ENCODE data around the gene CPLX4. TPM values are rescaled to one million over a fixed set of nuclear protein-coding genes. Genes with fewer than 3 reads are reported as not detected.
"Not testable (repeated sequence)": the region's sequence is repeated elsewhere in the genome, so short reads cannot be mapped to it uniquely, and the experiment has no call there.

Gene CPLX4
- total RNA-seq, 1 donor from 2014 or later = not detected

DNA sequence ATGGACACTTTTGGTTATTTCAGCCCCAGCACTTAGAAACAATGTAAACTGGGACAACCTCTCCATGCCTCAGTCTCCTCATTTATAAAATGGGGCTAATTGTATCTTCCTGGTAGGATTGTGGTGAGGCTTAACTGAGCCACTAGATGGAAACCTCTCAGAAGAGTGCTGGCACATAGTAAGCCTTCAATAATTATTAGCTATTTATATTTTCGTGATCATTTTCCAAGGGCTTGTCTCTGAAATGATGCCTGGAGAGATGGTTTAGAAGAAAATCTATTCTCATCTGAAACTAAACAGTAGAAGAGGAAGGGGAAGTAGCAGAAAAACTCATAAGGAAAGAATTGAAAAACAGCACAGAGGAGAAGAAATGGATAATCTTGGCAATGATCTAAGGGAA lies 52.0 kb downstream of the CPLX4 start:
- H3K36me3 Mint-ChIP-seq (ENCODE audit: low read depth) = no peaks in the 10 kb centered on the region
- no peak for DNase-seq (ENCODE audit: low spot score)
- peaks cover 13% of the 10 kb centered on the region for H3K4me1 Mint-ChIP-seq (ENCODE audit: low read depth)
- H3K4me3 Mint-ChIP-seq = peak overlapping the region; percentile 8
- peaks cover 77% of the 10 kb centered on the region for H3K27me3 Mint-ChIP-seq (ENCODE audit: insufficient read depth)
- intact Hi-C loops (cut with micrococcal nuclease) = loop anchor here (5.0 kb wide), 1 partner anchor 129 kb away; the partner anchor contains the start of gene SEC11C
- H3K9me3 Mint-ChIP-seq = no peaks in the 10 kb centered on the region
- no peak overlapping the region for H3K27ac Mint-ChIP-seq

GRCh38 chr18:59265974-59266369 lies 52.5 kb downstream of the CPLX4 start:
- DNase-seq (ENCODE audit: low spot score) = no peak
- H3K27ac Mint-ChIP-seq = no peak overlapping the region
- peaks cover 73% of the 10 kb centered on the region for H3K27me3 Mint-ChIP-seq (ENCODE audit: insufficient read depth)
- intact Hi-C loops (cut with micrococcal nuclease) = loop anchor here (1.0 to 5.0 kb wide), 3 partner anchors 7 to 129 kb away; partner anchors contain the start of genes LMAN1, RAX and SEC11C
- peaks cover 13% of the 10 kb centered on the region for H3K4me1 Mint-ChIP-seq (ENCODE audit: low read depth)
- peak overlapping the region; percentile 54 for H3K4me3 Mint-ChIP-seq
- H3K9me3 Mint-ChIP-seq = no peaks in the 10 kb centered on the region
- no peaks in the 10 kb centered on the region for H3K36me3 Mint-ChIP-seq (ENCODE audit: low read depth)

DNA sequence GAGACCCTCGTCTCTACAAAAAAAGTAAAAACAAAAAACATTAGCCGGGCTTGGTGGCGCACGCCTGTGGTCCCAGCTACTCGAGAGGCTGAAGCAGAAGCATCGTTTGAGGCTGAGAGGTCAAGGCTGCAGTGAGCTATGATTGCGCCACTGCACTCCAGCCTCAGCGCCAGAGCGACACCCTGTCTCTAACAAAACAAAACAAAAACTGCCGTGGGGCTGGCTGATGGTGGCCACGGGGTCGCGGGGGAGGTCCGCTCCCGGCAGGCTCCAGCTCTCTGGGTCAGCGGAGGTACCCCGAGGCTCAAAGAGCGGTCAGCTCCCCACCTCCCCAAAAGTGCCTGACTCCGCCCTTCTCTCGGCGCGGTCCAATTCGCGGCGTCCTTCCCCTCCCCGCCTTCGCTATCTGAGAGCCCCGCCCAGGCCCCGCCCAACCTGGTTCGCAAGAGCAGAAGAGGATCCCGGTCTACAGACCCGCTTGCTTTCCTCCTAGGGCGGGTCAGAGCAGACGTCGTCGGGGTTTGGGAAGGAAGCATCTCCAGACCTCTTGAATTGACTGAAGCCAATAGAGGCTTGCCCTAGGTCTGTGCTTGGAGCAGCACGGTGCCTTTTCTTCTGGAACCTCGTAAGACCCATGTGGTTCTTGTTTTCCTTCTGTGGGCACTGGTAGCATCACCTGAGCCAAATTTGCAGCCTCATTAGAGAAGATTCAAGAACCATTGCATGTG lies 53.0 kb downstream of the CPLX4 start:
- H3K4me3 Mint-ChIP-seq = peak overlapping the region; percentile 54
- no peaks in the 10 kb centered on the region for H3K36me3 Mint-ChIP-seq (ENCODE audit: low read depth)
- intact Hi-C loops (cut with micrococcal nuclease) = loop anchor here (1.0 to 5.0 kb wide), 3 partner anchors 8 to 128 kb away; partner anchors contain the start of genes LMAN1, RAX and SEC11C
- DNase-seq (ENCODE audit: low spot score) = peak; percentile 22
- H3K27ac Mint-ChIP-seq = no peak overlapping the region
- no peaks in the 10 kb centered on the region for H3K9me3 Mint-ChIP-seq
- peaks cover 72% of the 10 kb centered on the region for H3K27me3 Mint-ChIP-seq (ENCODE audit: insufficient read depth)
- H3K4me1 Mint-ChIP-seq (ENCODE audit: low read depth) = peaks cover 13% of the 10 kb centered on the region

- DNase-seq (ENCODE audit: low spot score) = no peak
- Mint-ChIP-seq H3K4me1 (ENCODE audit: low read depth) (peaks cover 11% of the 10 kb centered on the region), H3K4me3 (peak overlapping the region; percentile 54), H3K9me3 (no peaks in the 10 kb centered on the region), H3K36me3 (ENCODE audit: low read depth) (no peaks in the 10 kb centered on the region), H3K27me3 (ENCODE audit: insufficient read depth) (peaks cover 69% of the 10 kb centered on the region), H3K27ac (no peak overlapping the region)
- intact Hi-C loops (cut with micrococcal nuclease) = loop anchor here (1.0 to 5.0 kb wide), 3 partner anchors 9 to 127 kb away; partner anchors contain the start of genes LMAN1, RAX and SEC11C
Observed at GRCh38 chr18:59264651-59265245, 53.7 kb downstream of the CPLX4 start.

- DNase-seq (ENCODE audit: low spot score) = no peak
- Mint-ChIP-seq H3K4me1 (ENCODE audit: low read depth) (peaks cover 7% of the 10 kb centered on the region), H3K4me3 (no peak overlapping the region), H3K9me3 (no peaks in the 10 kb centered on the region), H3K36me3 (ENCODE audit: low read depth) (no peaks in the 10 kb centered on the region), H3K27me3 (ENCODE audit: insufficient read depth) (peaks cover 64% of the 10 kb centered on the region), H3K27ac (no peak overlapping the region)
- intact Hi-C loops (cut with micrococcal nuclease) = loop anchor here (2.0 kb wide), 1 partner anchor 95 kb away; the partner anchor contains the start of gene LMAN1
Observed at GRCh38 chr18:59264121-59264571, 54.3 kb downstream of the CPLX4 start.

DNA sequence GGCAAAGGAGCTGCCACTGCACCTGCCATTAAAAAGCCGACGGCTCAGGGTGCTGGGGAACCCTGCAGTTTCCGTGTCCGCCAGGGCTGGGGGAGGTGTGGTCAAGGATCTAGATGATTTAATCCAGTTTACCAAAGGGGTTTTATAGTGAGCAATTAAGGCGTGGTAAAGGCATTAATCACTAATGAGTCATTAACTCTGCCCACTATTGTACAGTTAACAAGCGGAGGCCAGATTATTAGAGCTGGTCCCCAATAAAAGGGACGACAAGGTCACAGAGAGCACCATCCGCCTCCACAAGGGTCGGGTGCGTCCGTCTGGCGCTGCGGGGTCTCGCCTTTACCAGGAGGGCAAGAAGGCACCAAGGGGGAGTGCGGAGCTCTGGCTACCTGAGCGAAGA lies 54.8 kb downstream of the CPLX4 start:
- Mint-ChIP-seq H3K4me3 (peak overlapping the region; percentile 24), H3K27ac (no peak overlapping the region), H3K9me3 (no peaks in the 10 kb centered on the region), H3K36me3 (ENCODE audit: low read depth) (peaks cover 1% of the 10 kb centered on the region), H3K4me1 (ENCODE audit: low read depth) (peaks cover 7% of the 10 kb centered on the region), H3K27me3 (ENCODE audit: insufficient read depth) (peaks cover 64% of the 10 kb centered on the region)
- DNase-seq (ENCODE audit: low spot score) = no peak
- intact Hi-C loops (cut with micrococcal nuclease) = loop anchor here (2.0 kb wide), 1 partner anchor 95 kb away; the partner anchor contains the start of gene LMAN1

DNA sequence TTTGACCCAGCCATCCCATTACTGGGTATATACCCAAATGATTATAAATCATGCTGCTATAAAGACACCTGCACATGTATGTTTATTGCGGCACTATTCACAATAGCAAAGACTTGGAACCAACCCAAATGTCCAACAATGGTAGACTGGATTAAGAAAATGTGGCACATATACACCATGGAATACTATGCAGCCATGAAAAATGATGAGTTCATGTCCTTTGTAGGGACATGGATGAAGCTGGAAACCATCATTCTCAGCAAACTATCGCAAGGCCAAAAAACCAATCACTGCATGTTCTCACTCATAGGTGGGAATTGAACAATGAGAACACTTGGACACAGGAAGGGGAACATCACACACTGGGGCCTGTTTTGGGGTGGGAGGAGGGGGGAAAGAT lies 56.2 kb downstream of the CPLX4 start:
- H3K4me3 Mint-ChIP-seq; H3K36me3 Mint-ChIP-seq (ENCODE audit: low read depth); H3K27ac Mint-ChIP-seq; H3K4me1 Mint-ChIP-seq (ENCODE audit: low read depth); H3K9me3 Mint-ChIP-seq; DNase-seq (ENCODE audit: low spot score); intact Hi-C loops (cut with micrococcal nuclease): not testable (repeated sequence)
- peaks cover 51% of the 10 kb centered on the region for H3K27me3 Mint-ChIP-seq (ENCODE audit: insufficient read depth)

DNA sequence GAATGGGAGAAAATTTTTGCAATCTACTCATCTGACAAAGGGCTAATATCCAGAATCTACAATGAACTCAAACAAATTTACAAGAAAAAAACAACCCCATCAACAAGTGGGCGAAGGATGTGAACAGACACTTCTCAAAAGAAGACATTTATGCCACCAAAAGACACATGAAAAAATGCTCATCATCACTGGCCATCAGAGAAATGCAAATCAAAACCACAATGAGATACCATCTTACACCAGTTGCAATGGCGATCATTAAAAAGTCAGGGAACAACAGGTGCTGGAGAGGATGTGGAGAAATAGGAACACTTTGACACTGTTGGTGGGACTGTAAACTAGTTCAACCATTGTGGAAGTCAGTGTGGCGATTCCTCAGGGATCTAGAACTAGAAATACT lies 56.6 kb downstream of the CPLX4 start:
- H3K27me3 Mint-ChIP-seq (ENCODE audit: insufficient read depth) = peaks cover 47% of the 10 kb centered on the region
- H3K27ac Mint-ChIP-seq; DNase-seq (ENCODE audit: low spot score); H3K36me3 Mint-ChIP-seq (ENCODE audit: low read depth); H3K4me3 Mint-ChIP-seq; intact Hi-C loops (cut with micrococcal nuclease); H3K4me1 Mint-ChIP-seq (ENCODE audit: low read depth); H3K9me3 Mint-ChIP-seq: not testable (repeated sequence)

DNA sequence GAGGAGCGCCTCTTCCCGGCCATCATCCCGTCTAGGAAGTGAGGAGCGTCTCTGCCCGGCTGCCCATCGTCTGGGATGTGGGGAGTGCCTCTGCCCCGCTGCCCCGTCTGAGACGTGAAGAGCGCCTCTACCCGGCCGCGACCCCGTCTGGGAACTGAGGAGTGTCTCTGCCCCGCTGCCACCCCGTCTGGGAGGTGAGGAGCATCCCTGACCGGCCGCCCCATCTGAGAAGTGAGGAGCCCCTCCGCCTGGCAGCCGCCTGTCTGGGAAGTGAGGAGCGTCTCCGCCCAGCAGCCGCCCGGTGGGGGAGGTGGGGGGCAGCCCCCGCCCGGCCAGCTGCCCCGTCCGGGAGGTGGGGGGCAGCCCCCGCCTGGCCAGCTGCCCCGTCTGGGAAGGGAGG lies 63.0 kb downstream of the CPLX4 start:
- H3K9me3 Mint-ChIP-seq; intact Hi-C loops (cut with micrococcal nuclease); DNase-seq (ENCODE audit: low spot score); H3K4me3 Mint-ChIP-seq; H3K36me3 Mint-ChIP-seq (ENCODE audit: low read depth); H3K27ac Mint-ChIP-seq; H3K4me1 Mint-ChIP-seq (ENCODE audit: low read depth): not testable (repeated sequence)
- H3K27me3 Mint-ChIP-seq (ENCODE audit: insufficient read depth) = peaks cover 19% of the 10 kb centered on the region

DNA sequence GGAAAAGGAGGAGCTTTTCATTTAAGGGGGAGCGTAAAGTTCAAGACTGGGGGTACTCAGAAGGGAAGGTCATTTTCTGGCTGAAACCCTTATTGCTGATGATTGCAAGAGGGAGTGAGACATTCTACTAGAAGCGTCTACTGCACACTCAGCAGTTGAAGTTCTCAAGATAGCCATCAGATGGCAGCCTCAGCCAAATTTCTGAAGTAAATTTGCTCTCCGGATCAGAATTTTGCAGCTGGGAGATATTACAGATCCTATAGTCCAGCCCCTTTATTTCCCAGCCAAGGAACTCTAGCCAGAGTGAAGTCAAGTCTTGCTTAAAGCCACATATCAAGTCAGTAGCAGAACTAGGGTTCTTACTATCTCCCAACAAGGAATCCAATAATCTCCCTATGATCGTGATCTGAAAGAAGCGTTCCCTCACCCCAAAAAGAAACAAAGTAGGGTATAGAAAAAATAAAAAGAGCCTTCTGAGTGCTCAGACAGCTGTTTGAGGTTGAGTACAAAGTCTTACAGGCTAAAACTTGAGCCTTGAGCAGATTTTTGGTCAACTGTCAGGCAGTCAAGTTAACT lies 69.2 kb downstream of the CPLX4 start:
- Mint-ChIP-seq H3K4me1 (ENCODE audit: low read depth) (no peaks in the 10 kb centered on the region), H3K27ac (no peak overlapping the region), H3K4me3 (no peak overlapping the region), H3K9me3 (no peaks in the 10 kb centered on the region), H3K36me3 (ENCODE audit: low read depth) (no peaks in the 10 kb centered on the region), H3K27me3 (ENCODE audit: insufficient read depth) (peaks cover 50% of the 10 kb centered on the region)
- no peak for DNase-seq (ENCODE audit: low spot score)
- intact Hi-C loops (cut with micrococcal nuclease) = loop anchor here (1.0 to 2.0 kb wide), 2 partner anchors 59 to 154 kb away; no protein-coding TSS in a partner anchor

DNA sequence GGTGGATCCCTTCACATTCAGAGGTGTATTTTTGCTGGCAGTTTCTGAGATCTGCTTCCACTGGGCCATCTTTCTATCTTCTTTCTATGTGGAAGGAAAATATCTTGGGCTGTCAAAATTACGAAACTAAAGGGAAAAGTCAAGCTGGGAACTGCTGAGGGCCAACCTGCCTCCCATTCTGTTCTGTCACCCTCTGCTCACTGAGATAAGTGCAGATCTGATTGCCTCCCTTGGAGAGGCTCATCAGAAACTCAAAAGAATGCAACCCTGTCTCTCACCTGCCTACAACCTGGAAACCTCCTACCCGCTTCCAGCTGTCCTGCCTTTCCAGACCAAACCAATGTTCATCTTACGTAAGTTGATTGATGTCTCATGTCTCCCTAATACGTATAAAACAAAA lies 71.7 kb downstream of the CPLX4 start:
- no peaks in the 10 kb centered on the region for H3K36me3 Mint-ChIP-seq (ENCODE audit: low read depth)
- H3K9me3 Mint-ChIP-seq = no peaks in the 10 kb centered on the region
- no peaks in the 10 kb centered on the region for H3K4me1 Mint-ChIP-seq (ENCODE audit: low read depth)
- H3K4me3 Mint-ChIP-seq = no peak overlapping the region
- no peak overlapping the region for H3K27ac Mint-ChIP-seq
- intact Hi-C loops (cut with micrococcal nuclease) = no loop called here
- H3K27me3 Mint-ChIP-seq (ENCODE audit: insufficient read depth) = peaks cover 45% of the 10 kb centered on the region
- no peak for DNase-seq (ENCODE audit: low spot score)
